ENCODE data around the gene ZNF678. TPM values are rescaled to one million over a fixed set of nuclear protein-coding genes. Genes with fewer than 3 reads are reported as not detected.
"Not testable (repeated sequence)": the region's sequence is repeated elsewhere in the genome, so short reads cannot be mapped to it uniquely, and the experiment has no call there.

Gene ZNF678
- polyA plus RNA-seq, 4 donors = 0.89 to 6.9 (median 2.2) TPM

DNA sequence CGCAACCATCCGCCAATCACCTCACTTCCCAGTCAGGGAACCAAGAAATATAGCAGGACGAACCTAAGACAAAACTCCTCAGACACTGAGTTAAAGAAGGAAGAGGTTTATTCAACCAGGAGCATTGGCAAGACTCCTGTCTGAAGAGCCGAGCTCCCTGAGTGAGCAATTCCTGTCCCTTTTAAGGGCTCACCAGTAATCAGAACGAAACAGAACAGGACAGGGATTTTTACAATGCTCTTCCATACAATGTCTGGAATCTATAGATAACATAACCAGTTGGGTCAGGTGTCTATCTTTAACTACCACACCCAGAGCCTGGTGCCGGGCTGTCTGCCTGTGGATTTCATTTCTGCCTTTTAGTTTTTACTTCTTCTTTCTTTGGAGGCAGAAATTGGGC lies 32.9 kb downstream of the ZNF678 start:
- DNase-seq; H3K4me1 ChIP-seq (ENCODE audit: control insufficient read depth in 3 of 3, insufficient read depth in 2 of 3, low read depth in 1 of 3, low read length in 2 of 3); H3K27me3 ChIP-seq (ENCODE audit: control insufficient read depth in 3 of 3, insufficient read depth in 3 of 3, low read length in 3 of 3); H3K27ac ChIP-seq (ENCODE audit: low read depth in 1 of 3, low read length in 2 of 3); H3K4me3 ChIP-seq (ENCODE audit: low read depth in 1 of 3, low read length in 3 of 3); FAIRE-seq: not testable (repeated sequence)
- peaks cover 1 to 40% of the 10 kb centered on the region in 2 donors for H3K9me3 ChIP-seq (ENCODE audit: control insufficient read depth in 2 of 2, insufficient read depth in 1 of 2, low read depth in 1 of 2, low read length in 1 of 2)
- WGBS, 3 donors = 94 to 98% (median 96%) methylated on average over 6 of the region's 6 CpGs
- H3K36me3 ChIP-seq (ENCODE audit: control insufficient read depth in 3 of 3, insufficient read depth in 2 of 3, low read depth in 1 of 3, low read length in 3 of 3) = peaks cover 0 to 10% (median 0%) of the 10 kb centered on the region in 3 donors

DNA sequence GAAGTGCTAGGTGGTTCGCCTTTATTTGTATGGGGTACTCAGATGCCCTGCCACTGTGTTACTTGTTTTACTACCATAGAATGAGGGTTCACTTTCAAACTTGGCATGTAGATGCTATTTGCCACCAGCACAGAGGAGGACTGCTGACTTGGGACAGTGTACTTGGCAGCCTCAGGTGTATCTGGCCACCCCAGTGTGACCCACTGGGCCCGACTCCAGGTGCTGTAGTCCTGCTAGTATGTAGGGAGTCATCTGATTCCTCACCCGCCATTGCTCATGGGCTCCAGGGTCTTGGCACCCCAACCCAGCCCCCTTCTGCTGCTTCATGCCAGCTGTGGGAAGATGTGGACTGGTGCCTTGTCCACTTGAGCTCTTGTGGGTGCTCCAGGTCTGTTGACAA lies 40.0 kb downstream of the ZNF678 start:
- no peak for DNase-seq
- no peak overlapping the region for H3K27ac ChIP-seq (ENCODE audit: low read depth in 1 of 3, low read length in 2 of 3)
- WGBS, 3 donors = 94 to 98% (median 97%) methylated on average over 3 of the region's 3 CpGs
- peaks cover 2 to 47% of the 10 kb centered on the region in 2 donors for H3K9me3 ChIP-seq (ENCODE audit: control insufficient read depth in 2 of 2, insufficient read depth in 1 of 2, low read depth in 1 of 2, low read length in 1 of 2)
- no peak overlapping the region for H3K4me3 ChIP-seq (ENCODE audit: low read depth in 1 of 3, low read length in 3 of 3)
- no peaks in the 10 kb centered on the region for H3K27me3 ChIP-seq (ENCODE audit: control insufficient read depth in 3 of 3, insufficient read depth in 3 of 3, low read length in 3 of 3)
- no peaks in the 10 kb centered on the region for H3K4me1 ChIP-seq (ENCODE audit: control insufficient read depth in 3 of 3, insufficient read depth in 2 of 3, low read depth in 1 of 3, low read length in 2 of 3)
- FAIRE-seq = no peak
- peaks cover 0 to 9% (median 0%) of the 10 kb centered on the region in 3 donors for H3K36me3 ChIP-seq (ENCODE audit: control insufficient read depth in 3 of 3, insufficient read depth in 2 of 3, low read depth in 1 of 3, low read length in 3 of 3)

DNA sequence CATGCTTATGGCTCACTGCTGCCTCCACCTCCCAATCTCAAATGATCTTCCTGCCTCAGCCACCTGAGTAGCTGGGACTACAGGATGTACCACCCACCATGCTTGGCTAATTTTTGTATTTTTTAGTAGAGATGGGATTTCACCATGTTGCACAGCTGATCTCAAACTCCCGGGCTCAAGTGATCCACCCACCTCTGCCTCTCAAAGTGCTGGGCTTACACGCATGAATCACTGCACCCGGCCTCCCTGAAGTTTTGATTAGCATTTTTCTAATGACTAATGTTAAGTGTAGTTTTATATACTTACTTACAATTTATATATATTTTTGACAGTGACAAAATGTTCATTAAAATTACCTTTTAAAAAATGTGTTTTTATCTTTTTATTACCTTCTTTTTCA lies 41.1 kb downstream of the ZNF678 start:
- no peak for DNase-seq
- no peak for FAIRE-seq
- H3K4me3 ChIP-seq (ENCODE audit: low read depth in 1 of 3, low read length in 3 of 3) = no peak overlapping the region
- no peaks in the 10 kb centered on the region for H3K27me3 ChIP-seq (ENCODE audit: control insufficient read depth in 3 of 3, insufficient read depth in 3 of 3, low read length in 3 of 3)
- 94 to 100% (median 99%) methylated on average over 3 of the region's 3 CpGs for WGBS, 3 donors
- no peak overlapping the region for H3K27ac ChIP-seq (ENCODE audit: low read depth in 1 of 3, low read length in 2 of 3)
- H3K4me1 ChIP-seq (ENCODE audit: control insufficient read depth in 3 of 3, insufficient read depth in 2 of 3, low read depth in 1 of 3, low read length in 2 of 3) = no peaks in the 10 kb centered on the region
- H3K9me3 ChIP-seq (ENCODE audit: control insufficient read depth in 2 of 2, insufficient read depth in 1 of 2, low read depth in 1 of 2, low read length in 1 of 2) = peaks cover 2 to 47% of the 10 kb centered on the region in 2 donors
- peaks cover 0 to 6% (median 0%) of the 10 kb centered on the region in 3 donors for H3K36me3 ChIP-seq (ENCODE audit: control insufficient read depth in 3 of 3, insufficient read depth in 2 of 3, low read depth in 1 of 3, low read length in 3 of 3)

DNA sequence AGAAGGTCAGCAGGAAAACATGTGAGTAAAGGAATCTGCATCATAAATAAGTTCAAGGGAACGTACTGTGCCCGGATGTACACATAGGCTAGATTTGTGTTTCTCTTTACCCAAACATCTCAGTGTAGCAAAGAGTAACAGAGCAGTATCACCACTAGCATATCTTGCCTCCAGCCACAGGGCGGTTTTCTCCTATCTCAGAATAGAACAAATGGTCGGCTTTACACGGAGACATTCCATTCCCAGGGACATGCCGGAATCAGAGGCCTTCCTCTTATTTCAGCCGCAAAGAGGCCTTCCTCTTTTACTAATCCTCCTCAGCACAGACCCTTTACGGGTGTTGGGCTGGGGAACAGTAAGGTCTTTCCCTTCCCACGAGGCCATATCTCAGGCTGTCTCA lies 42.9 kb downstream of the ZNF678 start:
- H3K4me3 ChIP-seq (ENCODE audit: low read depth in 1 of 3, low read length in 3 of 3); H3K4me1 ChIP-seq (ENCODE audit: control insufficient read depth in 3 of 3, insufficient read depth in 2 of 3, low read depth in 1 of 3, low read length in 2 of 3); H3K27me3 ChIP-seq (ENCODE audit: control insufficient read depth in 3 of 3, insufficient read depth in 3 of 3, low read length in 3 of 3); DNase-seq; FAIRE-seq; H3K27ac ChIP-seq (ENCODE audit: low read depth in 1 of 3, low read length in 2 of 3); H3K36me3 ChIP-seq (ENCODE audit: control insufficient read depth in 3 of 3, insufficient read depth in 2 of 3, low read depth in 1 of 3, low read length in 3 of 3): not testable (repeated sequence)
- WGBS, 3 donors = 87 to 93% (median 92%) methylated on average over 9 of the region's 9 CpGs
- H3K9me3 ChIP-seq (ENCODE audit: control insufficient read depth in 2 of 2, insufficient read depth in 1 of 2, low read depth in 1 of 2, low read length in 1 of 2) = peaks cover 2 to 53% of the 10 kb centered on the region in 2 donors

DNA sequence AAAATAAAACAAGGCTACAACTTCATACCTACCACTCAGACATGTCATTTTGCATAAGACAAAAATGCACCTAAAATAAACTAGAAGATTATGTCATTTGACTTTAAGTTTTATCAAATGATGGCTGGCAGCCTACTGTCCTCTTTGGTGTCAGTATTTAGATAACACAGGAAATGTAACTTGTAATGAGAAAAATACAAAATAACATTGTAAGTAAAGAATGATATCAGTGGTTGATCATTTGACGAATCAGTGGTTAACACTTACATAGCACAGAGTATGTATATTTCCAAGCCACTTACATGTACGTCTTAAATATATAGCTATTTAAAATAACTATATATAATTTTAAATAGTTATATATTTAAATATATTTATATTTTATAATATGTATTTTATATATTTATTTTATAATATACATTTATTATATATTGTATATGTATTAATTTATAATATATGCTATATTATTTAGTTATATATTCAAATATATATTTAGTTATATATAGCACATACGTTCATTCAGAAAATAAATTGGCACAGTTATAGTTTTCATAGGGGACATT lies 44.1 kb downstream of the ZNF678 start:
- FAIRE-seq = peak; percentile 97

DNA sequence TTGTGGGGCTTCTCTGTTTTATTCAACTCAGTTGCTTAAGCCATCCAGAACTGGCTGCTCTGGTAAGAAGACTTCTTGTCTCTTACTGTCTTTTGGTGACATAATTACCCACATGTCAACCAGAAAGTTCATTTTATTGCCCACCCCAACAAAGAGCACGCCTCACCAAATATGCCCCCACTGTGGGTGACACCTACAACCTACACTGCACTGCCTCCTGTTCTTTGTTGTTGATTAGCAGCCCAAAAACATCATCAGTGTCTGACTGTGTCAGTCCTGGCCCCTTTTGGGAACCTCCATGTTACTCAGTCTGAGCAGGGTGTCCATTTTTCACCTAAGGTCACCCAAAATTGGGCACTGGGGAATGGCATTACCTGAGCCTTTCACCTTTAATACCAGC lies 49.3 kb downstream of the ZNF678 start:
- H3K27me3 ChIP-seq (ENCODE audit: control insufficient read depth in 3 of 3, insufficient read depth in 3 of 3, low read length in 3 of 3) = no peaks in the 10 kb centered on the region
- H3K4me3 ChIP-seq (ENCODE audit: low read depth in 1 of 3, low read length in 3 of 3) = no peak overlapping the region
- DNase-seq (no peak), FAIRE-seq (no peak)
- peaks cover 0 to 79% of the 10 kb centered on the region in 2 donors for H3K9me3 ChIP-seq (ENCODE audit: control insufficient read depth in 2 of 2, insufficient read depth in 1 of 2, low read depth in 1 of 2, low read length in 1 of 2)
- H3K36me3 ChIP-seq (ENCODE audit: control insufficient read depth in 3 of 3, insufficient read depth in 2 of 3, low read depth in 1 of 3, low read length in 3 of 3) = peaks cover 0 to 7% (median 2%) of the 10 kb centered on the region in 3 donors
- H3K27ac ChIP-seq (ENCODE audit: low read depth in 1 of 3, low read length in 2 of 3) = no peak overlapping the region
- WGBS, 3 donors = 90 to 95% (median 95%) methylated on average over 1 of the region's 1 CpG
- H3K4me1 ChIP-seq (ENCODE audit: control insufficient read depth in 3 of 3, insufficient read depth in 2 of 3, low read depth in 1 of 3, low read length in 2 of 3) = no peaks in the 10 kb centered on the region

More for the DNA sequence above, 44.1 kb downstream of the ZNF678 start:
- no peak for DNase-seq
- H3K27ac ChIP-seq (ENCODE audit: low read depth in 1 of 3, low read length in 2 of 3) = no peak overlapping the region
- WGBS, 3 donors = 97 to 99% (median 98%) methylated on average over 3 of the region's 3 CpGs
- H3K9me3 ChIP-seq (ENCODE audit: control insufficient read depth in 2 of 2, insufficient read depth in 1 of 2, low read depth in 1 of 2, low read length in 1 of 2) = peaks cover 2 to 60% of the 10 kb centered on the region in 2 donors
- no peak overlapping the region for H3K4me3 ChIP-seq (ENCODE audit: low read depth in 1 of 3, low read length in 3 of 3)
- peaks cover 0 to 6% (median 0%) of the 10 kb centered on the region in 3 donors for H3K36me3 ChIP-seq (ENCODE audit: control insufficient read depth in 3 of 3, insufficient read depth in 2 of 3, low read depth in 1 of 3, low read length in 3 of 3)
- no peaks in the 10 kb centered on the region for H3K4me1 ChIP-seq (ENCODE audit: control insufficient read depth in 3 of 3, insufficient read depth in 2 of 3, low read depth in 1 of 3, low read length in 2 of 3)
- no peaks in the 10 kb centered on the region for H3K27me3 ChIP-seq (ENCODE audit: control insufficient read depth in 3 of 3, insufficient read depth in 3 of 3, low read length in 3 of 3)

DNA sequence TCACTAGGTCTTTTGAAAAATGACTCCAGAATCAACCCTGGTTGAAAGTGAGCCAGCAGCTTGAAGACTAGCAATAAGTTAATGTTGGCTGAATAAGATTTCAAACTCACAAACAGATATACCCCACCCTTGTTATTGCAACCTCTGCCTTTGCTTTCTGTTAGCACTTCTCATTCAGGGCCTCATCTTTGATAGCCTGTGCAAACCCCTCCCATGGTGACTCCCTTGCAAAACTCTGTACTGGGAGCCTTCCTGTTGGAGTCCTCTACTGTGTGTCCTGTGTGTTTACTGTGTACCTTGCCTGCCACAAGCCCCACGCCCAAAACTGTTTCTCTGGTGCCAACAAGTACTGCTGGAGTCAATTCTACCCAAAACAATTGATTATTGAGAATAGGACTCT lies 50.2 kb downstream of the ZNF678 start:
- Histone ChIP-seq H3K9me3 (ENCODE audit: control insufficient read depth in 2 of 2, insufficient read depth in 1 of 2, low read depth in 1 of 2, low read length in 1 of 2) (peaks cover 0 to 86% of the 10 kb centered on the region in 2 donors), H3K36me3 (ENCODE audit: control insufficient read depth in 3 of 3, insufficient read depth in 2 of 3, low read depth in 1 of 3, low read length in 3 of 3) (peaks cover 0 to 7% (median 2%) of the 10 kb centered on the region in 3 donors), H3K27me3 (ENCODE audit: control insufficient read depth in 3 of 3, insufficient read depth in 3 of 3, low read length in 3 of 3) (no peaks in the 10 kb centered on the region), H3K27ac (ENCODE audit: low read depth in 1 of 3, low read length in 2 of 3) (no peak overlapping the region), H3K4me1 (ENCODE audit: control insufficient read depth in 3 of 3, insufficient read depth in 2 of 3, low read depth in 1 of 3, low read length in 2 of 3) (no peaks in the 10 kb centered on the region), H3K4me3 (ENCODE audit: low read depth in 1 of 3, low read length in 3 of 3) (no peak overlapping the region)
- WGBS, 3 donors = 85 to 90% (median 89%) methylated on average over 1 of the region's 1 CpG
- no peak for DNase-seq
- no peak for FAIRE-seq

DNA sequence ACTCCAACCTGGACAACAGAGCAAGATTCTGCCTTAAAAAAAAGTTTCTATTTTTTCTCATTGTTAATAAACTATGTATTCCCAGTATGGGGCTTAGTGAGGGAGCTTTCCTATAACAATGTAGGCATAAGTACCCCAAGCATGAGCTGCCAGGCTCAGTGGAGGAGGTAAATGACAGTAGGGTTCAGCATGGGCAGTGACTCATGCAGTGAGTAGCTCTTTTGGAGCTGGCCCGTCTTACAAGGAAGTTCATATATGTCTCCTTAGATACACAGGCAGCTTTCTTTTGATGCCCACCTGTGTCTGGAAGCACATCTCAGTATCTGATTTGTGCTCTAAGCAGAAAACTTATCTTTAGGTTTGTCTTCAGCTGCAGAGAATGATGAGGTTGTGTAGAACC lies 57.9 kb downstream of the ZNF678 start:
- no peaks in the 10 kb centered on the region for H3K4me1 ChIP-seq (ENCODE audit: control insufficient read depth in 3 of 3, insufficient read depth in 2 of 3, low read depth in 1 of 3, low read length in 2 of 3)
- no peak overlapping the region for H3K4me3 ChIP-seq (ENCODE audit: low read depth in 1 of 3, low read length in 3 of 3)
- peaks cover 0 to 4% (median 4%) of the 10 kb centered on the region in 3 donors for H3K36me3 ChIP-seq (ENCODE audit: control insufficient read depth in 3 of 3, insufficient read depth in 2 of 3, low read depth in 1 of 3, low read length in 3 of 3)
- FAIRE-seq = no peak
- no peaks in the 10 kb centered on the region for H3K27me3 ChIP-seq (ENCODE audit: control insufficient read depth in 3 of 3, insufficient read depth in 3 of 3, low read length in 3 of 3)
- H3K9me3 ChIP-seq (ENCODE audit: control insufficient read depth in 2 of 2, insufficient read depth in 1 of 2, low read depth in 1 of 2, low read length in 1 of 2) = peaks cover 2 to 73% of the 10 kb centered on the region in 2 donors
- 79 to 96% (median 94%) methylated on average over 1 of the region's 1 CpG for WGBS, 3 donors
- DNase-seq = no peak
- H3K27ac ChIP-seq (ENCODE audit: low read depth in 1 of 3, low read length in 2 of 3) = no peak overlapping the region

Measured in small intestine (tissue), 7 donors.